HepG2 (cell line): ENCODE results near the gene ALDH2.

Source experiments
- CBFB ChIP-seq: sonication (generic); formaldehyde crosslinking; IDR thresholded peaks from 2 replicates; pipeline ENCODE4 v1.4.0; 2020; ENCODE audit warnings: missing genetic modification reagents
- CEBPB ChIP-seq: IDR thresholded peaks from 2 replicates; pipeline ENCODE4 v1.6.1; 2011; ENCODE audit warnings: low read depth, low read length, improper control_type of control experiment, borderline replicate concordance
- ZNF232 ChIP-seq: sonication (generic); formaldehyde crosslinking; IDR thresholded peaks from 2 replicates; pipeline ENCODE4 v1.4.0; 2020; ENCODE audit warnings: missing genetic modification reagents, borderline replicate concordance

DNA sequence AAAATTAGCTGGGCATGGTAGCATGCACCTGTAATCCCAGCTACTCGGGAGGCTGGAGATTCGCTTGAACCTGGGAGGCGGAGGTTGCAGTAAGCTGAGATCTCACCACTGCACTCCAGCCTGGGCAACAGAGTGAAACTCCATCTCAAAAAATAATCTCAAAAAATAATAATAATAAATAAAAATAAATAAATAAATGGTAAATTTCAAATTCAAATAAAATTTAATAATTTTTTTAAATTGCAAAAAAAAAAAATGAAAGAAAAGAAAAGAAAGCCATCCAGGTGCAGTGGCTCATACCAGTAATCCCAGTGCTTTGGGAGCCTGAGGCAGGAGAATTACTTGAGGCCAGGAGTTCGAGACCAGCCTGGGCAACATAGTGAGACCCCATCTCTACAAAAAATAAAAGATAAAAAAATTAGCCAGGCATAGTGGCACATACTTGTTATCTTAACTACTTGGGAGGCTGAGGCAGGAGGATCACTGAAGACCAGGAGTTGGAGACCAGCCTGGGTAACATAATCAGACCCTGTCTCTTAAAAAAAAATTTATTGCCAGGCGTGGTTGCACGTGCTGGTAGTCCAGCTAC lies 36.4 kb downstream of the ALDH2 start:
- TF ChIP-seq ZNF232 (CRISPR knock-in tag) (no peak), CEBPB (no peak), CBFB (CRISPR knock-in tag) (no peak)
